ENCODE data around the gene ZNF18. TPM values are rescaled to one million over a fixed set of nuclear protein-coding genes. Genes with fewer than 3 reads are reported as not detected.

ZNF18 gene, protein sequence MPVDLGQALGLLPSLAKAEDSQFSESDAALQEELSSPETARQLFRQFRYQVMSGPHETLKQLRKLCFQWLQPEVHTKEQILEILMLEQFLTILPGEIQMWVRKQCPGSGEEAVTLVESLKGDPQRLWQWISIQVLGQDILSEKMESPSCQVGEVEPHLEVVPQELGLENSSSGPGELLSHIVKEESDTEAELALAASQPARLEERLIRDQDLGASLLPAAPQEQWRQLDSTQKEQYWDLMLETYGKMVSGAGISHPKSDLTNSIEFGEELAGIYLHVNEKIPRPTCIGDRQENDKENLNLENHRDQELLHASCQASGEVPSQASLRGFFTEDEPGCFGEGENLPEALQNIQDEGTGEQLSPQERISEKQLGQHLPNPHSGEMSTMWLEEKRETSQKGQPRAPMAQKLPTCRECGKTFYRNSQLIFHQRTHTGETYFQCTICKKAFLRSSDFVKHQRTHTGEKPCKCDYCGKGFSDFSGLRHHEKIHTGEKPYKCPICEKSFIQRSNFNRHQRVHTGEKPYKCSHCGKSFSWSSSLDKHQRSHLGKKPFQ
- total RNA-seq = 10.9 to 11.8 TPM (median 10.9 TPM) in 3 replicates
- long read RNA-seq, transcript ZNF18-202 (7 exons, 2,261 nt) = major isoform, 6 of 25 reads
- long read RNA-seq, partial matches to known transcripts = 2 of 25 reads
- long read RNA-seq, other reads (novel, unspliced or antisense) = 12 of 25 reads

DNA sequence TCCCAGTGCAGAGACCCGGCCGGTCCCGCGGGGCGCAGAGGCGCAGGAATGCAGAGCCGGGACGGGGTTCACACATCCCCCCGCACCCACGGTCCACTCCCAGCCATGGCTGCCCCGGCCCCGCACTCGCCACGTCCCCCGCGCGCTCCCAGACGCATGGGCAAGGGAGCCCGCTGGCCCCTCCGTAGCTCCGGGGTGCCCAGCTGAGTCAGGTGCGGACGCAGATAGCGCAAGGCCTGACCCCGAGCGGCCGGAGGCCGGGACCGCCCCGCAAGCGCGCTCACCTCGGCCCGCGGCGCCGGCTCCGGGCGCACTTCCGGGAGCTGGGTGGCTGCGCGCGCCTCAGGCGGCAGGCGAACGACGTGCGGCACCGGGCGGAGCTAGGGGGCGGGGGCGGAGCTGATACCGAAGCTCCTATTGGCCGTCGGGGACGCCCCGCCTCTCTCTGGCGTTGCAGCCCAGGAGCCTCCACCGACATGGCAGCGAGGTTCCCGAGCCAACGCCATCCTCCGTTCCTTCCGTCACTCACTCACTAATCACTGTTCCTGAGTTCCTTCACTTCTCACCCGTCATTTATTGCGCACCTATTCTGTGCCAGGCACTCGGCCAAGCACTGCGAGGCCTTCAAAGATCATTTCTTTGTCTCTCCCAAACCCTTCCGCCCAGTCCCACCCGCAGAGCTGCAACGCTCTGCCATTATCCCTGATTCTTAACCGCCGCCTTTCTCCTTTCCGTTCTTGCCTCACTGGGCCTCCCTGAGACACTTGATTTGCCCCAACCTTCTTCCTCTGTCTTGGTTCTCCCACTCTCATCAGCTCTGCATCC, at the start of gene ZNF18:
TSS of gene ZNF18 (minus strand) at position 329 of the 825 bp plus-strand sequence. CDS start 4,646 bp downstream, outside the sequence.
- H3K9me3 Mint-ChIP-seq (ENCODE audit: low read depth) = no peaks in the 10 kb centered on the region
- H3K36me3 Mint-ChIP-seq (ENCODE audit: low read depth) = peaks cover 8% of the 10 kb centered on the region
- H3K4me3 Mint-ChIP-seq (ENCODE audit: unreplicated experiment) = peak within 1 kb of the TSS; percentile 98
- peak within 1 kb of the TSS; percentile 99 for H3K27ac Mint-ChIP-seq (ENCODE audit: unreplicated experiment)
- DNase-seq (ENCODE audit: low spot score) = peak; percentile 99
- H3K4me1 Mint-ChIP-seq (ENCODE audit: low read depth) = peaks cover 22% of the 10 kb centered on the region
- H3K27me3 Mint-ChIP-seq (ENCODE audit: low read depth) = no peaks in the 10 kb centered on the region
- TF ChIP-seq, protein P1, sequence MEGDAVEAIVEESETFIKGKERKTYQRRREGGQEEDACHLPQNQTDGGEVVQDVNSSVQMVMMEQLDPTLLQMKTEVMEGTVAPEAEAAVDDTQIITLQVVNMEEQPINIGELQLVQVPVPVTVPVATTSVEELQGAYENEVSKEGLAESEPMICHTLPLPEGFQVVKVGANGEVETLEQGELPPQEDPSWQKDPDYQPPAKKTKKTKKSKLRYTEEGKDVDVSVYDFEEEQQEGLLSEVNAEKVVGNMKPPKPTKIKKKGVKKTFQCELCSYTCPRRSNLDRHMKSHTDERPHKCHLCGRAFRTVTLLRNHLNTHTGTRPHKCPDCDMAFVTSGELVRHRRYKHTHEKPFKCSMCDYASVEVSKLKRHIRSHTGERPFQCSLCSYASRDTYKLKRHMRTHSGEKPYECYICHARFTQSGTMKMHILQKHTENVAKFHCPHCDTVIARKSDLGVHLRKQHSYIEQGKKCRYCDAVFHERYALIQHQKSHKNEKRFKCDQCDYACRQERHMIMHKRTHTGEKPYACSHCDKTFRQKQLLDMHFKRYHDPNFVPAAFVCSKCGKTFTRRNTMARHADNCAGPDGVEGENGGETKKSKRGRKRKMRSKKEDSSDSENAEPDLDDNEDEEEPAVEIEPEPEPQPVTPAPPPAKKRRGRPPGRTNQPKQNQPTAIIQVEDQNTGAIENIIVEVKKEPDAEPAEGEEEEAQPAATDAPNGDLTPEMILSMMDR (IDR thresholded peaks at IDR 0.05) = no peak

- Mint-ChIP-seq H3K27ac (ENCODE audit: unreplicated experiment) (no peak overlapping the region), H3K36me3 (ENCODE audit: low read depth) (no peaks in the 10 kb centered on the region), H3K4me1 (ENCODE audit: low read depth) (peaks cover 28% of the 10 kb centered on the region), H3K4me3 (ENCODE audit: unreplicated experiment) (no peak overlapping the region), H3K9me3 (ENCODE audit: low read depth) (no peaks in the 10 kb centered on the region), H3K27me3 (ENCODE audit: low read depth) (no peaks in the 10 kb centered on the region)
- DNase-seq (ENCODE audit: low spot score) = no peak
- TF ChIP-seq, protein P1 (IDR thresholded peaks at IDR 0.05) = no peak
Observed at GRCh38 chr17:12046786-12047185, 49.5 kb upstream of the ZNF18 start.

- Mint-ChIP-seq H3K27me3 (ENCODE audit: low read depth) (no peaks in the 10 kb centered on the region), H3K27ac (ENCODE audit: unreplicated experiment) (no peak overlapping the region), H3K36me3 (ENCODE audit: low read depth) (no peaks in the 10 kb centered on the region), H3K4me1 (ENCODE audit: low read depth) (peaks cover 46% of the 10 kb centered on the region), H3K9me3 (ENCODE audit: low read depth) (no peaks in the 10 kb centered on the region), H3K4me3 (ENCODE audit: unreplicated experiment) (no peak overlapping the region)
- no peak for DNase-seq (ENCODE audit: low spot score)
- TF ChIP-seq, protein P1 (IDR thresholded peaks at IDR 0.05) = no peak
Observed at GRCh38 chr17:12043702-12044101, 46.4 kb upstream of the ZNF18 start.

GRCh38 chr17:12041312-12041711, 44.0 kb upstream of the ZNF18 start:
- Mint-ChIP-seq H3K9me3 (ENCODE audit: low read depth) (no peaks in the 10 kb centered on the region), H3K27ac (ENCODE audit: unreplicated experiment) (peak overlapping the region; percentile 76), H3K4me1 (ENCODE audit: low read depth) (peaks cover 33% of the 10 kb centered on the region), H3K27me3 (ENCODE audit: low read depth) (no peaks in the 10 kb centered on the region), H3K36me3 (ENCODE audit: low read depth) (no peaks in the 10 kb centered on the region), H3K4me3 (ENCODE audit: unreplicated experiment) (no peak overlapping the region)
- TF ChIP-seq, protein P1 (IDR thresholded peaks at IDR 0.05) = no peak
- no peak for DNase-seq (ENCODE audit: low spot score)

DNA sequence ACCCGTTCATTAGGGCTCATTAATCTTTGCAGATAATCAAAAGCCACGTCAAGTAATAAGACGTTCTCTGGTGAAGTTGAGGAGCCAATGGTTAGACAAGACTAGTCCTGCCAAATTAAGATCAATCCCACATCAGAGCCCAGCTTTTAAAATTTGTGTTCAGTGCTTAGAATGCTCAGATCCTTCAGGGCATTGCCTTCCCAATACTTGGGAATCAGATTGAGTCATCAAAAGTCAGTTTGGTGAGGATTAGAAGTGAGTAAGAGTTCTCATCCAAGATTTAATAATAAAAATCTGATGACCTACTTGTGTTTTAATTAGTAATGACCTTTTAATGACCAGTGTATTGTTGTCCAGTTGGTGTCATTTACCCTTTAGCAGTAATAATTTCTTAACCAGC, 43.2 kb upstream of the ZNF18 start:
- Mint-ChIP-seq H3K27me3 (ENCODE audit: low read depth) (no peaks in the 10 kb centered on the region), H3K27ac (ENCODE audit: unreplicated experiment) (no peak overlapping the region), H3K4me1 (ENCODE audit: low read depth) (peaks cover 31% of the 10 kb centered on the region), H3K9me3 (ENCODE audit: low read depth) (no peaks in the 10 kb centered on the region), H3K36me3 (ENCODE audit: low read depth) (no peaks in the 10 kb centered on the region), H3K4me3 (ENCODE audit: unreplicated experiment) (no peak overlapping the region)
- DNase-seq (ENCODE audit: low spot score) = no peak
- TF ChIP-seq, protein P1 (IDR thresholded peaks at IDR 0.05) = no peak

All from chondrocyte (in vitro differentiated cells).